ENCODE measurements around the gene SBF1.

- TF ChIP-seq POLR2A (IDR thresholded peaks at IDR 0.05) (no peak), POLR2AphosphoS5 (IDR thresholded peaks at IDR 0.05) (no peak)
These were observed 18.2 kb downstream of the SBF1 start for GRCh38 chr22:50456466-50457234.

All from sigmoid colon (tissue), 4 donors.